H9 (cell line): ENCODE measurements around the gene TRIM24. TPM values are rescaled to one million over a fixed set of nuclear protein-coding genes. Genes with fewer than 3 reads are reported as not detected.
A peak's percentile ranks its signal among the peaks of the same experiment; 100 is the strongest.

ENCODE experiments used
- DNase-seq: peaks from one replicate; pipeline ENCODE4 v3.0.0-alpha.2; 2017
- H2AFZ ChIP-seq: one replicate; pipeline ENCODE4 v1.6.1; 2013; ENCODE audit warnings: mild to moderate bottlenecking, low read length, control low read depth, moderate library complexity
- H2AK5ac ChIP-seq: 2 replicates; pipeline ENCODE4 v1.6.1; 2013; ENCODE audit warnings: low read length, control low read depth, mixed read lengths; ENCODE audit not compliant: insufficient read length
- H2BK120ac ChIP-seq: one replicate; pipeline ENCODE4 v1.6.1; 2013; ENCODE audit warnings: low read depth, mild to moderate bottlenecking, low read length, control low read depth, inconsistent platforms; ENCODE audit not compliant: poor library complexity, severe bottlenecking
- H2BK12ac ChIP-seq: 2 replicates; pipeline ENCODE4 v1.6.1; 2013; ENCODE audit warnings: low read length, control low read depth, mixed read lengths, low read depth; ENCODE audit not compliant: insufficient read length
- H2BK15ac ChIP-seq: 2 replicates; pipeline ENCODE4 v1.6.1; 2013; ENCODE audit warnings: low read depth, low read length, control low read depth
- H2BK20ac ChIP-seq: one replicate; pipeline ENCODE4 v1.6.1; 2013; ENCODE audit warnings: low read depth, mild to moderate bottlenecking, low read length, control low read depth, inconsistent platforms; ENCODE audit not compliant: poor library complexity, severe bottlenecking
- H2BK5ac ChIP-seq: 2 replicates; pipeline ENCODE4 v1.6.1; 2013; ENCODE audit warnings: low read length, control low read depth, mixed read lengths; ENCODE audit not compliant: insufficient read length
- H3K14ac ChIP-seq: 2 replicates; pipeline ENCODE4 v1.6.1; 2013; ENCODE audit warnings: low read length, control low read depth; ENCODE audit not compliant: insufficient read depth
- H3K18ac ChIP-seq: 2 replicates; pipeline ENCODE4 v1.6.1; 2013; ENCODE audit warnings: low read depth, mild to moderate bottlenecking, mixed read lengths, low read length, control low read depth; ENCODE audit not compliant: insufficient read length
- H3K23ac ChIP-seq: 2 replicates; pipeline ENCODE4 v1.6.1; 2013; ENCODE audit warnings: low read length, control low read depth, mixed read lengths, low read depth; ENCODE audit not compliant: insufficient read length
- H3K23me2 ChIP-seq: 2 replicates; pipeline ENCODE4 v1.6.1; 2013; ENCODE audit warnings: low read depth, mild to moderate bottlenecking, mixed read lengths, low read length, control low read depth; ENCODE audit not compliant: insufficient read length, poor library complexity, severe bottlenecking
- H3K27ac ChIP-seq: 2 replicates; pipeline ENCODE4 v1.5.1; 2013; ENCODE audit warnings: low read length, control low read depth, mixed read lengths, low read depth; ENCODE audit not compliant: insufficient read length
- H3K27me3 ChIP-seq: 2 replicates; pipeline ENCODE4 v1.6.1; 2013; ENCODE audit warnings: low read length, control low read depth, inconsistent platforms; ENCODE audit not compliant: insufficient read depth
- H3K4ac ChIP-seq: 2 replicates; pipeline ENCODE4 v1.6.1; 2013; ENCODE audit warnings: low read depth, mild to moderate bottlenecking, control low read depth, inconsistent platforms, low read length, moderate library complexity
- H3K4me1 ChIP-seq: 2 replicates; pipeline ENCODE4 v1.6.1; 2013; ENCODE audit warnings: low read length, control low read depth, inconsistent platforms; ENCODE audit not compliant: insufficient read depth
- H3K4me2 ChIP-seq: 2 replicates; pipeline ENCODE4 v1.6.1; 2013; ENCODE audit warnings: low read length, control low read depth, mixed read lengths; ENCODE audit not compliant: insufficient read length, insufficient read depth
- H3K56ac ChIP-seq: 2 replicates; pipeline ENCODE4 v1.6.1; 2013; ENCODE audit warnings: low read depth, mild to moderate bottlenecking, mixed read lengths, low read length, control low read depth; ENCODE audit not compliant: insufficient read length
- H3K79me1 ChIP-seq: 2 replicates; pipeline ENCODE4 v1.6.1; 2013; ENCODE audit warnings: low read depth, mild to moderate bottlenecking, moderate library complexity, low read length, control low read depth, inconsistent platforms; ENCODE audit not compliant: insufficient read depth, poor library complexity, severe bottlenecking
- H3K79me2 ChIP-seq: 2 replicates; pipeline ENCODE4 v1.6.1; 2013; ENCODE audit warnings: low read length, control low read depth, inconsistent platforms; ENCODE audit not compliant: insufficient read depth
- H3K9ac ChIP-seq: 2 replicates; pipeline ENCODE4 v1.6.1; 2013; ENCODE audit warnings: low read length, control low read depth, mixed read lengths; ENCODE audit not compliant: insufficient read length; ENCODE audit errors: extremely low read depth
- H3K9me3 ChIP-seq: one replicate; pipeline ENCODE4 v1.6.1; 2013; ENCODE audit warnings: low read depth, low read length, inconsistent platforms; ENCODE audit not compliant: control insufficient read depth
- H3T11ph ChIP-seq: one replicate; pipeline ENCODE4 v1.6.1; 2013; ENCODE audit warnings: mild to moderate bottlenecking, low read length, control low read depth, inconsistent platforms
- H4K20me1 ChIP-seq: one replicate; pipeline ENCODE4 v1.6.1; 2013; ENCODE audit not compliant: control insufficient read depth, insufficient read length, insufficient read depth
- H4K5ac ChIP-seq: 2 replicates; pipeline ENCODE4 v1.6.1; 2013; ENCODE audit warnings: low read depth, mild to moderate bottlenecking, mixed read lengths, low read length, control low read depth; ENCODE audit not compliant: insufficient read length
- H4K8ac ChIP-seq: replicated peaks from 2 replicates; pipeline ENCODE4 v1.6.1; 2013; ENCODE audit warnings: low read length, control low read depth, mixed read lengths, low read depth; ENCODE audit not compliant: insufficient read length
- H4K91ac ChIP-seq: 2 replicates; pipeline ENCODE4 v1.6.1; 2013; ENCODE audit warnings: low read depth, mild to moderate bottlenecking, moderate library complexity, mixed read lengths, low read length, control low read depth; ENCODE audit not compliant: insufficient read length
- H3K27ac Mint-ChIP-seq, 3 experiments: 2 replicates in 2 of 3; 3 replicates in 1 of 3; pipeline ENCODE4 v1.8.0; 2020 to 2021; ENCODE audit warnings: mixed read lengths in 3 of 3, mild to moderate bottlenecking in 1 of 3, moderate library complexity in 1 of 3
- H3K27me3 Mint-ChIP-seq: 2 replicates; pipeline ENCODE4 v1.8.0; 2021; ENCODE audit warnings: low read depth, mild to moderate bottlenecking, moderate library complexity, mixed read lengths
- H3K36me3 Mint-ChIP-seq, 3 experiments: 2 replicates in 2 of 3; 3 replicates in 1 of 3; pipeline ENCODE4 v1.8.0; 2020 to 2021; ENCODE audit warnings: low read depth in 3 of 3, mixed read lengths in 3 of 3; ENCODE audit not compliant: insufficient read depth in 1 of 3
- H3K4me1 Mint-ChIP-seq, 2 experiments: 2 replicates each; pipeline ENCODE4 v1.8.0; 2020; ENCODE audit warnings: mixed read lengths in 2 of 2
- H3K4me3 Mint-ChIP-seq, 2 experiments: 2 replicates in 1 of 2; 3 replicates in 1 of 2; pipeline ENCODE4 v1.8.0; 2020 to 2021; ENCODE audit warnings: mild to moderate bottlenecking in 2 of 2, mixed read lengths in 2 of 2, moderate library complexity in 1 of 2
- H3K9me3 Mint-ChIP-seq, 2 experiments: 2 replicates in 1 of 2; 3 replicates in 1 of 2; pipeline ENCODE4 v1.8.0; 2020; ENCODE audit warnings: mild to moderate bottlenecking in 2 of 2, mixed read lengths in 2 of 2, moderate library complexity in 1 of 2
- CTCF ChIP-seq: fragments of 200-600 bp; sonication (generic); conservative IDR thresholded peaks from 3 replicates; pipeline ENCODE4 v1.8.0; 2021; ENCODE audit warnings: antibody characterized with exemption, mild to moderate bottlenecking
- WGBS: extraction: QIAGEN DNeasy Blood & Tissue Kit; methylation state at CpG from one replicate; pipeline ENCODE4 v1.1.7; 2013; ENCODE audit warnings: missing lambda C conversion rate, low lambda C conversion rate, mixed read lengths; ENCODE audit not compliant: insufficient read length; ENCODE audit errors: extremely low coverage; 5-methylcytosine and 5-hydroxymethylcytosine counted together
- total RNA-seq: library from RNA; stranded (reverse); gene quantifications from 2 replicates; pipeline ENCODE4 v1.2.1, GENCODE V29; 2021

Gene TRIM24
- total RNA-seq, 1 experiment from 2014 or later: 260 TPM

- peaks cover 4 to 7% of the 10 kb centered on the region in 2 experiments; a peak in 4 of 5 replicates for H3K9me3 Mint-ChIP-seq
- peaks cover 0 to 2% of the 10 kb centered on the region in 2 experiments; a peak in 1 of 4 replicates for H3K4me1 Mint-ChIP-seq
- peak overlapping the region in 2 of 3 experiments; percentile 21 to 73; a peak in 3 of 7 replicates for H3K27ac Mint-ChIP-seq
These were observed 89.0 kb downstream of the TRIM24 start for GRCh38 chr7:138549082-138549481.

More at GRCh38 chr7:138549082-138549481, 89.0 kb downstream of the TRIM24 start:
- Histone ChIP-seq H3K4me1 (no peaks in the 10 kb centered on the region), H2AFZ (no peak overlapping the region), H4K8ac (no peak overlapping the region), H4K20me1 (no peaks in the 10 kb centered on the region), H3K27me3 (no peaks in the 10 kb centered on the region), H2AK5ac (no peak overlapping the region), H3K79me1 (peaks cover 15% of the 10 kb centered on the region), H2BK15ac (no peak overlapping the region), H3K56ac (no peak overlapping the region), H2BK20ac (no peak overlapping the region), H3T11ph (no peak overlapping the region), H4K5ac (no peak overlapping the region), H3K4me2 (no peak overlapping the region), H4K91ac (no peak overlapping the region), H3K9ac (no peak overlapping the region), H2BK5ac (no peak overlapping the region), H2BK120ac (no peak overlapping the region), H3K18ac (no peak overlapping the region), H3K23me2 (no peaks in the 10 kb centered on the region), H3K9me3 (peaks cover 4% of the 10 kb centered on the region), H3K79me2 (peaks cover 2% of the 10 kb centered on the region; the same call in 1 of the 2 replicates), H3K14ac (no peak overlapping the region), H2BK12ac (no peak overlapping the region), H3K27ac (no peak overlapping the region), H3K23ac (no peak overlapping the region), H3K4ac (no peak overlapping the region)
- DNase-seq: no peak
- Mint-ChIP-seq H3K36me3 (peaks cover 85 to 96% (median 93%) of the 10 kb centered on the region in 3 experiments), H3K4me3 (no peak overlapping the region), H3K27me3 (no peaks in the 10 kb centered on the region; the same call in 1 of the 2 replicates)
- no CpG with 5 or more reads among the region's 1 CpG for WGBS
- TF ChIP-seq CTCF: no peak
